H1 (cell line): ENCODE measurements around the gene TINAG. TPM values are rescaled to one million over a fixed set of nuclear protein-coding genes. Genes with fewer than 3 reads are reported as not detected.

Experiments
- CTCF ChIA-PET: fragments of 300-600 bp; sonication (Branson Sonifier 250); formaldehyde crosslinking; loops from one replicate; lab custom pipeline; 2021; ENCODE audit not compliant: partially characterized antibody; lab: Charles Lee
- POLR2A ChIA-PET: fragments of 300-600 bp; sonication (Branson Sonifier 250); formaldehyde crosslinking; loops from one replicate; lab custom pipeline; 2021; ENCODE audit warnings: inconsistent platforms; ENCODE audit not compliant: partially characterized antibody; lab: Charles Lee
- DNase-seq, 2 experiments: peaks; one replicate each; pipeline versions ENCODE4 v3.0.0 to v3.0.0-alpha.2; 2010 to 2022; ENCODE audit warnings: low spot score in 2 of 2, low read depth in 1 of 2, mixed read lengths in 1 of 2
- FAIRE-seq: peaks from 2 replicates; lab custom pipeline; 2011; peaks lifted over from hg19 to GRCh38; lab: Jason Lieb, UNC
- H2AFZ ChIP-seq: 2 replicates; pipeline ENCODE4 v1.8.1; 2012; ENCODE audit warnings: low read length, inconsistent platforms
- H2AK5ac ChIP-seq: 2 replicates; pipeline ENCODE4 v1.6.1; 2013; ENCODE audit warnings: low read depth, low read length
- H2BK120ac ChIP-seq: replicated peaks from 2 replicates; pipeline ENCODE3; 2013; ENCODE audit warnings: low read depth, low read length, inconsistent platforms
- H2BK12ac ChIP-seq: 2 replicates; pipeline ENCODE4 v1.6.1; 2013; ENCODE audit warnings: low read depth, low read length
- H2BK15ac ChIP-seq: 2 replicates; pipeline ENCODE4 v1.6.1; 2013; ENCODE audit warnings: low read length
- H2BK20ac ChIP-seq: 2 replicates; pipeline ENCODE4 v1.6.1; 2013; ENCODE audit warnings: low read length
- H2BK5ac ChIP-seq: 2 replicates; pipeline ENCODE4 v1.6.1; 2013; ENCODE audit warnings: low read depth, low read length
- H3K14ac ChIP-seq: 2 replicates; pipeline ENCODE4 v1.6.1; 2013; ENCODE audit warnings: inconsistent platforms; ENCODE audit not compliant: insufficient read length
- H3K18ac ChIP-seq: 2 replicates; pipeline ENCODE4 v1.6.1; 2013; ENCODE audit warnings: low read length; ENCODE audit errors: extremely low read depth
- H3K23ac ChIP-seq: 2 replicates; pipeline ENCODE4 v1.6.1; 2013; ENCODE audit warnings: inconsistent platforms; ENCODE audit not compliant: insufficient read length
- H3K23me2 ChIP-seq: 2 replicates; pipeline ENCODE4 v1.6.1; 2013; ENCODE audit warnings: low read depth, low read length
- H3K27ac ChIP-seq: 2 replicates; pipeline ENCODE4 v1.6.1; 2011; ENCODE audit warnings: low read depth, low read length, inconsistent platforms
- H3K27me3 ChIP-seq, 4 experiments: replicated peaks in 1 of 4; 1 replicate in 1 of 4; 2 replicates in 3 of 4; pipeline versions ENCODE4 v1.6.1 to v1.8.1; 2011 to 2013; ENCODE audit warnings: low read length in 3 of 4, mild to moderate bottlenecking in 3 of 4, inconsistent platforms in 2 of 4, mixed read lengths in 2 of 4, moderate library complexity in 1 of 4; ENCODE audit not compliant: control insufficient read depth in 3 of 4, insufficient read depth in 3 of 4; ENCODE audit errors: extremely low read depth in 1 of 4
- H3K36me3 ChIP-seq, 4 experiments: 2 replicates each; pipeline versions ENCODE4 v1.6.1 to v1.8.1; 2011 to 2013; ENCODE audit warnings: mild to moderate bottlenecking in 4 of 4, low read length in 3 of 4, moderate library complexity in 2 of 4, control low read depth in 1 of 4, inconsistent platforms in 1 of 4; ENCODE audit not compliant: insufficient read depth in 4 of 4, control insufficient read depth in 2 of 4
- H3K4ac ChIP-seq: replicated peaks from 2 replicates; pipeline ENCODE3; 2013; ENCODE audit warnings: low read length, low read depth, mixed read lengths, inconsistent platforms; ENCODE audit not compliant: insufficient read length
- H3K4me1 ChIP-seq, 4 experiments: replicated peaks in 1 of 4; 1 replicate in 1 of 4; 2 replicates in 3 of 4; pipeline versions ENCODE4 v1.6.1 to v1.8.1; 2011 to 2013; ENCODE audit warnings: low read length in 3 of 4, inconsistent platforms in 2 of 4, mixed read lengths in 1 of 4; ENCODE audit not compliant: insufficient read depth in 4 of 4, control insufficient read depth in 3 of 4
- H3K4me2 ChIP-seq, 2 experiments: 2 replicates each; pipeline versions ENCODE4 v1.6.1 to v1.8.1; 2011 to 2013; ENCODE audit warnings: low read depth in 2 of 2, low read length in 2 of 2, control low read depth in 1 of 2, inconsistent platforms in 1 of 2, mild to moderate bottlenecking in 1 of 2; ENCODE audit not compliant: insufficient read depth in 1 of 2
- H3K4me3 ChIP-seq, 4 experiments: fragments of 200-600, 300-600 bp in 1 of 4; sonication (generic), shearing (Covaris generic), sonication (Bioruptor Twin) in 1 of 4; 2 replicates each; pipeline versions ENCODE4 v1.5.1 to v1.8.1; 2011 to 2016; ENCODE audit warnings: low read length in 4 of 4, low read depth in 3 of 4, control low read depth in 2 of 4, inconsistent platforms in 2 of 4, mild to moderate bottlenecking in 2 of 4, mixed read lengths in 1 of 4, moderate library complexity in 1 of 4; ENCODE audit not compliant: insufficient read depth in 2 of 4; ENCODE audit errors: extremely low read depth in 1 of 4
- H3K56ac ChIP-seq: replicated peaks from 2 replicates; pipeline ENCODE3; 2013; ENCODE audit warnings: low read depth, mild to moderate bottlenecking, mixed read lengths, low read length, inconsistent platforms; ENCODE audit not compliant: insufficient read length
- H3K79me1 ChIP-seq: 2 replicates; pipeline ENCODE4 v1.6.1; 2013; ENCODE audit warnings: low read depth, low read length, control low read depth
- H3K79me2 ChIP-seq, 2 experiments: 2 replicates each; pipeline versions ENCODE4 v1.6.1 to v1.8.1; 2012 to 2013; ENCODE audit warnings: low read length in 2 of 2, mild to moderate bottlenecking in 2 of 2, inconsistent platforms in 1 of 2; ENCODE audit not compliant: insufficient read depth in 2 of 2, control insufficient read depth in 1 of 2
- H3K9ac ChIP-seq, 4 experiments: replicated peaks in 1 of 4; 1 replicate in 1 of 4; 2 replicates in 3 of 4; pipeline versions ENCODE4 v1.6.1 to v1.8.1; 2011 to 2013; ENCODE audit warnings: low read depth in 3 of 4, low read length in 3 of 4, control low read depth in 2 of 4, mild to moderate bottlenecking in 2 of 4, moderate library complexity in 2 of 4, inconsistent platforms in 1 of 4; ENCODE audit errors: extremely low read depth in 1 of 4
- H3K9me3 ChIP-seq, 2 experiments: 2 replicates each; pipeline versions ENCODE4 v1.6.1 to v1.8.1; 2012 to 2013; ENCODE audit warnings: mild to moderate bottlenecking in 2 of 2, moderate library complexity in 2 of 2, control low read depth in 1 of 2, inconsistent platforms in 1 of 2, low read depth in 1 of 2, low read length in 1 of 2, mixed read lengths in 1 of 2; ENCODE audit not compliant: insufficient read depth in 2 of 2
- H4K20me1 ChIP-seq, 2 experiments: replicated peaks in 1 of 2; 2 replicates each; pipeline versions ENCODE3 to v1.8.1; 2011 to 2013; ENCODE audit warnings: inconsistent platforms in 2 of 2, low read length in 2 of 2, mild to moderate bottlenecking in 1 of 2; ENCODE audit not compliant: insufficient read depth in 2 of 2, control insufficient read depth in 1 of 2
- H4K5ac ChIP-seq: 2 replicates; pipeline ENCODE4 v1.6.1; 2013; ENCODE audit warnings: low read length, low read depth, mixed read lengths, inconsistent platforms; ENCODE audit not compliant: insufficient read length
- H4K8ac ChIP-seq: 2 replicates; pipeline ENCODE4 v1.8.0; 2013; ENCODE audit warnings: mild to moderate bottlenecking, moderate library complexity, low read length, inconsistent platforms; ENCODE audit not compliant: insufficient read depth; ENCODE audit errors: extremely low read depth
- H4K91ac ChIP-seq: replicated peaks from 2 replicates; pipeline ENCODE3; 2013; ENCODE audit warnings: low read length, mixed read lengths, inconsistent platforms; ENCODE audit not compliant: insufficient read length
- BACH1 ChIP-seq: IDR thresholded peaks from 2 replicates; pipeline ENCODE4 v1.6.1; 2012; ENCODE audit warnings: low read length, improper control_type of control experiment
- CTBP2 ChIP-seq: IDR thresholded peaks from 2 replicates; pipeline ENCODE4 v1.7.0; 2011; ENCODE audit warnings: borderline replicate concordance, mild to moderate bottlenecking, moderate library complexity, mixed read lengths, low read length; ENCODE audit not compliant: insufficient read depth, insufficient read length
- EP300 ChIP-seq, 2 experiments: IDR thresholded peaks; 1 replicate in 1 of 2; 2 replicates in 1 of 2; pipeline ENCODE4 v1.6.1; 2011 to 2012; ENCODE audit warnings: low read depth in 2 of 2, low read length in 2 of 2, mild to moderate bottlenecking in 2 of 2, borderline replicate concordance in 1 of 2, inconsistent platforms in 1 of 2, moderate library complexity in 1 of 2
- GTF2F1 ChIP-seq: IDR thresholded peaks from 2 replicates; pipeline ENCODE4 v1.6.1; 2012; ENCODE audit warnings: low read depth, low read length, improper control_type of control experiment, borderline replicate concordance
- HDAC6 ChIP-seq: IDR thresholded peaks from one replicate; pipeline ENCODE4 v1.7.1; 2012; ENCODE audit warnings: low read depth, mild to moderate bottlenecking, inconsistent platforms, low read length, moderate library complexity
- KDM1A ChIP-seq: fragments of 200-600, 300-600 bp; sonication (generic); IDR thresholded peaks from 2 replicates; pipeline ENCODE4 v1.7.1; 2016; ENCODE audit warnings: mild to moderate bottlenecking, low read length, borderline replicate concordance
- NRF1 ChIP-seq: IDR thresholded peaks from 2 replicates; pipeline ENCODE4 v1.6.1; 2011; ENCODE audit warnings: mild to moderate bottlenecking, low read depth, low read length, improper control_type of control experiment
- PHF8 ChIP-seq: fragments of 200-600 bp; sonication (generic); conservative IDR thresholded peaks from 2 replicates; pipeline ENCODE4 v1.7.1; 2012; ENCODE audit warnings: low read depth, mild to moderate bottlenecking, inconsistent platforms, low read length, moderate library complexity
- POLR2AphosphoS5 ChIP-seq: IDR thresholded peaks from 2 replicates; pipeline ENCODE4 v1.6.1; 2011; ENCODE audit warnings: low read depth, low read length
- SP2 ChIP-seq: IDR thresholded peaks from 2 replicates; pipeline ENCODE4 v1.6.1; 2012; ENCODE audit warnings: mild to moderate bottlenecking, low read length, inconsistent platforms
- TBP ChIP-seq: IDR thresholded peaks from 2 replicates; pipeline ENCODE4 v1.6.1; 2011; ENCODE audit warnings: low read depth, low read length, improper control_type of control experiment
- WGBS, 2 experiments: shearing (Covaris generic) in 1 of 2; methylation state at CpG; one replicate each; pipeline versions ENCODE4 v1.1.6 to v1.1.7; 2013 to 2015; ENCODE audit warnings: low lambda C conversion rate in 2 of 2, mixed read lengths in 2 of 2, inconsistent platforms in 1 of 2, low coverage in 1 of 2, missing lambda C conversion rate in 1 of 2; ENCODE audit not compliant: insufficient replicate concordance in 2 of 2, insufficient coverage in 1 of 2, insufficient read length in 1 of 2; ENCODE audit errors: extremely low coverage in 1 of 2, missing lambda C conversion rate in 1 of 2; 5-methylcytosine and 5-hydroxymethylcytosine counted together
- polyA plus RNA-seq, 7 experiments: library from polyadenylated mRNA; depleted of rRNA in 3 of 7; stranded (reverse) in 5 of 7; unstranded in 2 of 7; fragments of >200 nt in 5 of 7; fragments of 200-250 nt in 2 of 7; gene quantifications; 1 replicate in 5 of 7; 2 replicates in 1 of 7; 4 replicates in 1 of 7; pipeline versions ENCODE4 v1.2.1 to v1.2.3, GENCODE V29; 2011 to 2013; ENCODE audit warnings: missing spikeins in 2 of 7, mixed read lengths in 2 of 7
- total RNA-seq: library from RNA; stranded (reverse); fragmentation: NEBNext Ultra II Directional; extraction: Animal tissue kit (Norgen Biotek cat#: 25700); gene quantifications from 2 replicates; pipeline ENCODE4 v1.2.1, GENCODE V29; 2021

TINAG gene
- total and polyA plus RNA-seq, 2 of the 8 experiments (the other 6 are each of a cell fraction or from before 2014, with no cell fraction given) = not detected

GRCh38 chr6:54262971-54263370 is 45.3 kb upstream of the TINAG start:
- no peaks in the 10 kb centered on the region for H3K9me3 ChIP-seq
- ChIA-PET POLR2A (no interaction called here), CTCF (interaction anchor here (0.7 to 6.6 kb wide), 3 partner anchors 10 to 556 kb away, joined by 3 to 100 read pairs (median 3); no protein-coding TSS in a partner anchor)
- no peak overlapping the region for H4K91ac ChIP-seq
- H3K23me2 ChIP-seq = no peaks in the 10 kb centered on the region
- FAIRE-seq = no peak
- no peaks in the 10 kb centered on the region for H3K27me3 ChIP-seq
- peaks cover 0 to 12% (median 0%) of the 10 kb centered on the region in 4 experiments; a peak in 2 of 7 replicates for H3K4me1 ChIP-seq
- H4K20me1 ChIP-seq = no peaks in the 10 kb centered on the region
- no peak overlapping the region for H3K23ac ChIP-seq
- H3K9ac ChIP-seq = no peak overlapping the region
- 74% methylated on average over 2 of the region's 2 CpGs; no CpG with 5 or more reads in 1 of the 2 experiments for WGBS, 2 experiments
- no peak overlapping the region for H4K8ac ChIP-seq
- no peaks in the 10 kb centered on the region for H3K36me3 ChIP-seq
- H3K4me3 ChIP-seq = peak overlapping the region in 1 of 4 experiments; percentile 5; a peak in 1 of 8 replicates
- no peak overlapping the region for H2BK120ac ChIP-seq
- no peak overlapping the region for H3K14ac ChIP-seq
- H4K5ac ChIP-seq = no peak overlapping the region
- H3K56ac ChIP-seq = no peak overlapping the region
- H2BK5ac ChIP-seq = no peak overlapping the region
- no peak overlapping the region for H3K4me2 ChIP-seq
- H3K79me1 ChIP-seq = no peaks in the 10 kb centered on the region
- TF ChIP-seq PHF8 = no peak
- TF ChIP-seq GTF2F1 = no peak
- TF ChIP-seq NRF1 = no peak
- no peak for TF ChIP-seq TBP
- TF ChIP-seq HDAC6 = no peak
- TF ChIP-seq POLR2AphosphoS5 = no peak
- no peak for TF ChIP-seq EP300 (IDR thresholded peaks at IDR 0.05; ENCODE audit: borderline replicate concordance in 1 of 2, low read depth in 2 of 2, low read length in 2 of 2)
- no peak for TF ChIP-seq KDM1A
- TF ChIP-seq BACH1 = no peak
- TF ChIP-seq SP2 = no peak
- no peak for TF ChIP-seq CTBP2
- no peak overlapping the region for H2BK20ac ChIP-seq
- no peak overlapping the region for H2AFZ ChIP-seq
- no peak overlapping the region for H2AK5ac ChIP-seq
- H3K27ac ChIP-seq = no peak overlapping the region
- no peak for DNase-seq
- H2BK12ac ChIP-seq = no peak overlapping the region
- no peaks in the 10 kb centered on the region for H3K79me2 ChIP-seq
- no peak overlapping the region for H3K18ac ChIP-seq
- H3K4ac ChIP-seq = no peak overlapping the region
- no peak overlapping the region for H2BK15ac ChIP-seq
